Stimulated activated CD4-positive, alpha-beta T cell treated with anti-CD3 and anti-CD28 coated beads, Interleukin-12 subunit alpha, Interleukin-12 subunit beta, amount 100 ng/mL, for 48 hours (primary cell): Measurements from ENCODE around the gene LAMA3.

ENCODE experiments used
- DNase-seq, 3 donors: peaks; one replicate each; pipeline ENCODE4 v3.0.0-alpha.2; 2020; ENCODE audit warnings: low read depth in 2 of 3, low spot score in 1 of 3

The LAMA3 gene

DNA sequence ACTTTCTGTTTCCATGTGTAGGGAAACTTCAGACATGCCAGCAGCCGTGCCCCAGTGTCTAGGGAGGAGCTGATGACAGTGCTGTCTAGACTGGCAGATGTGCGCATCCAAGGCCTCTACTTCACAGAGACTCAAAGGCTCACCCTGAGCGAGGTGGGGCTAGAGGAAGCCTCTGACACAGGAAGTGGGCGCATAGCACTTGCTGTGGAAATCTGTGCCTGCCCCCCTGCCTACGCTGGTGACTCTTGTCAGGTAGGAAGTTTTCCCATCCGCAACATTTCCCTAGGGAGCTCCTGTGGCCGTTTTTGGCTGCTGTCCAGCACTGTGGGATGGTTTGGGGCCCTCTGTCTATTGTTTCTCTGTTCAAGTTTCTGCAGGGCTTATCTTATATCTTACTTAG lies 182.2 kb downstream of the LAMA3 start:
- DNase-seq = peak in 1 of 3 donors; percentile 24

DNA sequence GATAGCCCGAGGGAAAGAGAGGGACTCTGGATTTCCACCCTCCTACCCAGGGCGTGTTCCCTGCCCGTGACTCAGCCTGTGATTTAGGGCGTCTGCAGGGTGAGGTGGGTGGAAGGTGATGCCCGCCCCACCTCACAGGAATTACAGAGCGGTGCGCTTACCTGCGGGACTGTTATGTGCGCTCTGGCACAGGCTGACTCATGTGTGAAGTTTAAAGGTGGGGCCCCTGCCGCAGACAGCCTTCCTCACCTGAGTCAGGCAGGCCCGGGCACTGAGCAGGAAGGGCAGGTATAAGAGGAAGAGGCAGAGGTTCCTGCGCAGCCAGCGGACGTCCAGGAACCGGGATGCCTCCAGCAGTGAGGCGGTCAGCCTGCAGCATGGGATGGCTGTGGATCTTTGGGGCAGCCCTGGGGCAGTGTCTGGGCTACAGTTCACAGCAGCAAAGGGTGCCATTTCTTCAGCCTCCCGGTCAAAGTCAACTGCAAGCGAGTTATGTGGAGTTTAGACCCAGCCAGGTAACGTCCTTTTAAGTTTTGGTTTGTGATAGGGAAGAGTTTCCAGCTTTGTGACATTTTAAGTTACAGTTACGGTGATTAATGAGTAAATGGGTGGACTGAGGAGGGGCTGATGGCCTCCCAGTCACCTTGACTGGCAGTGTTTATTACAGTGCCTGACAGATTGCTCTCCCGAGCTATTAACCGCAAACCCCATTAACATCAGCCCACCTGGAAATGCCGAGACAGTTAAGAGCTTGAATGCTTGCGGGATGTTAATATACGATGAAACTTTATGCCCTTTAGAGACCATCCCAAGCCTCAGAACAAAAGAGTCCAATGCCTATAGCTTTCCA lies 183.7 kb downstream of the LAMA3 start:
- DNase-seq = no peak

GRCh38 chr18:23875966-23876895 lies 187.0 kb downstream of the LAMA3 start:
- DNase-seq = no peak

DNA sequence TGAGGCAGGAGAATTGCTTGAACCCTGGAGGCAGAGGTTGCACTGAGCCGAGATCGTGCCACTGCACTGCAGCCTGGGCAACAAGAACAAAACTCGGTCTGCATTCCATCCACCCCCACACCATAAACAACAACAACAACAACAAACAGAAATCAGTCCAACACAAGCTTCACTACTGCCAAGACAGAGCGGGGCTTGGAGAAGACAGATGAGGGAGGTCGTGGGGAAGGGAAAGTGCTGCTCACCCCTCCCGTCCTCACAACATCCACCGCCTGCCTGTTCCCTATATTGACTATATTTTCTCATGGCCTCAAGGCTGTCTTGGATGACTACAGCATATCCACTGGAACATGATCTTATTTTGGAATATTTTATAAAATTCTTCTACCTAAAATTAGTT lies 187.7 kb downstream of the LAMA3 start:
- DNase-seq = no peak

- no peak for DNase-seq
Measured at GRCh38 chr18:23877371-23877770, 188.1 kb downstream of the LAMA3 start.

DNA sequence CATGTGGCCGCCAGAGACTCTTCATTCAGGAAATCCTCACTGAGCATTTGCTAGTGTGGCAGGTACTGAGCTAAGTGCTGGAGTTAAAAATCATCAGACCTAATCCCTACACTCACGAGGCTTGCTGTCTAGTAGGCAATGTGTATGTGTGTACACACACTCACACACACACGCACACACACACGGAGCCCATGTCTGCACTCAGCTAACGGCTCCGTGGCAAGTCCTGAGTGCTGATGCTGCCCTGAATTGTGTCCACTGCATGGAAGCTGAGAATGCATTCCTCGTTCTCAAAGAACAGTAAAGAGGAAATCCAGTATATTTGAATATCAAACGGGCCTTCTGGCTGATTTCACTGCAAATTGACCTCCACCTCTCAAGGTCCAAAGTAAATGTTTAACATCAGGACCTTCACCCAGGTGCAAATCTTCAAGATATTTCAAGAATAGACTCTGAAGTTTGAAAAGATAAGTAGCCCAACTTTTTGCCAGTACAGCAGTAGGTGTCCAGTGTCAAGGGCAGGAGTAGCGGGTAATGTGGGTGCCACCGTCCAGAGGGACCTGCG lies 189.2 kb downstream of the LAMA3 start:
- DNase-seq = no peak

GRCh38 chr18:23879126-23879525 lies 189.9 kb downstream of the LAMA3 start:
- no peak for DNase-seq

- no peak for DNase-seq
Measured at GRCh38 chr18:23879544-23879943, 190.3 kb downstream of the LAMA3 start.

DNA sequence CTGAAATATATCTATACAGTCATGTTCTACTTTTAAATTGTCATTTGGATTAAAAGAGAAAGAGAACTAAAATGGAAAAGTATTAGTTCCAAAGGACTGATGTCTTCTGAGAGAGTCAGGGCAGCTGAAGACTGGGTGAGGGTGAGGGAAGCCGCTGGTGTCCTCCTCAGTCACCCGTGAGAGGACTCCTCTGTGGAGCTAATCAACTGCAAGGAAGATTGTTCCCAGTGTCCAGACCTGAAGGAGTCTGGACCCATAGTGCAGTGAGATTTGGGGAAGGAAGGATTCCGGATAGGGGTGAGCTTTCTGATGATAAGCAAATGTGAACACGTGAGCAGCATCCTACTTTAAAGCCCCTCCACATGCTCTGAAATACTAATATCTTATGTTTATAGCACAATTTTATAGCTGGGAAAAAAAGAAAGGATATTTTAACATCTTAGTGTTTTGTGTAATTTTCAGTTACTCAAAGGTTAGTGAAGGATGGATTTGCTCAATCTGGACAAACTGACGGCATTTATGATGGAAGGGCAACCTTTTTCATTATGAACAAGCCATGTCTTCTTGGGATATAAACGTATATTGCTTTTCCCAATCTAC lies 190.8 kb downstream of the LAMA3 start:
- no peak for DNase-seq

- no peak for DNase-seq
Measured at GRCh38 chr18:23880931-23881617, 191.8 kb downstream of the LAMA3 start.

DNA sequence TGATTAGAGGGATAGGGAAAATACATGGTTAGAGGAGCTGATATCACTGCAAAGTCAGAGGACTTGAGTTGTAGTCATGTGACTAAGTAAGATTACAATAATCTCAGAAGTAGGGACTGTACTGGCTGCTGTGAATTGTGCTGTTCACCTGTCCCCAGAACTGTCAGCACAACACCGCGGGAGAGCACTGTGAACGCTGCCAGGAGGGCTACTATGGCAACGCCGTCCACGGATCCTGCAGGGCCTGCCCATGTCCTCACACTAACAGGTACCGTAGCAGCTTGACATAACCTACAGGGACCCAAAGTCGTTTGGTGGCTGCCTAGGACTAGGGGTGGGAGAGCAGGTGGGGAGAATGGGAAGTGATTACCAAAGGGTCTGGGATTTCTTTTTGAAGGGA lies 192.5 kb downstream of the LAMA3 start:
- no peak for DNase-seq

- DNase-seq = no peak
Measured at GRCh38 chr18:23882616-23883276, 193.5 kb downstream of the LAMA3 start.

DNA sequence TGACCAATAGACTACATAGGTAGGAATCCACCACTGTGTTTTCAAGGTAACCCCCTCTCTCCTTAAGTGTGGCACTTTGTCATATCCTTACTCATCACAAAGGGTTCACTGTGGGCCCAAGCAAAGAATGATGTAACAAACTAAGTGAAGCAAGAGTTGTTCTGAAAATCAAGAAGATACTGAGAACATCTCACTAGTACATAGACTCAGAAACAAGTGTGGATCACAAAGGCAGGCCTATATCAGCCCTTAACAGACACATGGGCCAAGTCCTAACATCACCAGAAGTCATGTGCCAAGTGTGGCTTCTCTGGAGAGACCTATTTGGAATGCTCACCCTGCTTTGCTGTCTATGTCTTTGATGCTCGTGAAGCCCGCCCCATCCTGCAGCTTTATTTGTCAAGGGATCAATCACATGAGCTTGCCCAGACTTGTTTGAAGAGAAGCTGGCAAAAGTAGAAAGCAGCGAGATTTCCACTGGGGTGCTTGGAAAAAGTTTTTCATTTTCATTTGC lies 194.1 kb downstream of the LAMA3 start:
- DNase-seq = no peak

DNA sequence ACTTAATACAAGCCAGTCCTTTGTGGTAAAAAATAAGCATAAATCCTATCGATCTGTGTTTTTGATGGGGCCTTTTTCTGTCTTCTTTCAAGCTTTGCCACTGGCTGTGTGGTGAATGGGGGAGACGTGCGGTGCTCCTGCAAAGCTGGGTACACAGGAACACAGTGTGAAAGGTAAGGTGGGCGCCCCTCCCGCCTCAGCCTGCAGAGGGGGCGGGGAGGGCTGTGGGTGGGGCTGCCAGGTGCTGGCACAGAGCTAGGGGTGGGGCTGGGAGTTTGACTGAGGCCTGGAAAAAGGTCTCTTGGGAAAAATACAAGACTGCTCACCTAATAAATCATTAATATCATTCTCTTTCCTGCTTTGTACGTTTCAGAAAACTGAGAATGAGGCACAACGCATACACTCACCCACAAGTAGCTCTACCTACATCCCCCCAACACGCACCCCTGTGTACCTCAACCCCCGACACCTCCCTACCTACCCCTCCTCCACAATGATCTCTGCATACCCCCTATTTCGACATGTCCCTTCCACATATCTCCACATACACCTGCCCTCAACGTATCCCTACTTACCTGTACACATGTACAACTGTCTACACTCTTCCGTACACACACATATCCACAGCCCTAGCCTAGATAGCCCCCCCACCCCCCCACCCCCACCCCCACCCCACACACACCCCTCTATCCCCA lies 195.6 kb downstream of the LAMA3 start:
- no peak for DNase-seq

DNA sequence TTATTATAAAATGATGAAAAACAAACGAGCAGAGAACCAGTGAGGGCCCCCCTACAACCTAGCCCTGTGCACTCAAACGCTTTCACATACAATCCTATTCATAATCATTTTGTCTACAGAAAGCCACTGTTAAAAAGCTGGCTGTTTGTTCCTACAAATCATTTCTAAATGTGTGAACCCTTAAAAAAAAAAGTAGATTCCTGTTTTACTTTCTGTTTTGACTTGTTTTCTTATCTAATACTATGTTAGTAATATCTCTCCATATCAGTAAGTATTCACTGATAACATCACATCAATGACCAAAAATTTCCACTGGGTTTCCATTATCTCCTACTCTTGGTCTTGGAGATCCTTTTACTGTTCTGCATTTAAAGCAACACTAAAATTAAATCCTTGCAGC lies 196.5 kb downstream of the LAMA3 start:
- DNase-seq = no peak

DNA sequence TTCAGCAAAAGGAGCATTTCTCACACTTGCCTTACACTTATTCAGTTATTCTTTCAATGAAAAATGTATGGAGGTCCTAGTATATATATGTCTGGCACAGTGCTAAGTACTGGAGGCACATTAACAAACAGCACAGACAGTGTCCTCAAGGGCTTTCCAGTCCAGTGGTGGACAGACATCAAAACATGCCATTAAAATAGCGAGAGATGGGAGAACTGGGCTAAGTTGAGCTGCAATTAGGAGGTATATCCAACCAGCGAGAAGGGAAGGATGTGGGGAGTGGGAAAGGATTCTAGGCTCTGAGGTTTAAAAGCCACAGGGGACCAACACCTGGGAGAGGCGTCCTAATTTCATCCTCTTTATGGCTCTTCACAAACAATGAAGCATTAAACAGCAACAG lies 197.8 kb downstream of the LAMA3 start:
- DNase-seq = no peak

GRCh38 chr18:23887493-23887892 lies 198.2 kb downstream of the LAMA3 start:
- no peak for DNase-seq

GRCh38 chr18:23888881-23889280 lies 199.6 kb downstream of the LAMA3 start:
- no peak for DNase-seq

GRCh38 chr18:23889907-23890306 lies 200.7 kb downstream of the LAMA3 start:
- DNase-seq = no peak
